Suprapubic skin (tissue), 4 donors: ENCODE measurements around the gene PLCE1. TPM values are rescaled to one million over a fixed set of nuclear protein-coding genes. Genes with fewer than 3 reads are reported as not detected.

Experiments
- DNase-seq, 2 donors: peaks; one replicate each; pipeline ENCODE4 v3.0.0-alpha.2; 2019; ENCODE audit warnings: low spot score in 2 of 2
- H3K27ac ChIP-seq: fragments of 200-600 bp; sonication (generic); one replicate; pipeline ENCODE4 v1.5.1; 2019
- H3K27me3 ChIP-seq: fragments of 200-600 bp; sonication (generic); one replicate; pipeline ENCODE4 v1.5.1; 2019
- H3K36me3 ChIP-seq: fragments of 200-600 bp; sonication (generic); one replicate; pipeline ENCODE4 v1.5.1; 2019
- H3K4me1 ChIP-seq: fragments of 200-600 bp; sonication (generic); one replicate; pipeline ENCODE4 v1.5.1; 2019
- H3K4me3 ChIP-seq: fragments of 200-600 bp; sonication (generic); one replicate; pipeline ENCODE4 v1.5.1; 2019; ENCODE audit warnings: mild to moderate bottlenecking
- H3K9me3 ChIP-seq: fragments of 200-600 bp; sonication (generic); one replicate; pipeline ENCODE4 v1.5.1; 2019
- EP300 ChIP-seq: sonication (generic); formaldehyde crosslinking; IDR thresholded peaks from one replicate; pipeline ENCODE4 v1.6.1; 2017; ENCODE audit warnings: antibody characterized with exemption
- POLR2A ChIP-seq, 2 donors: fragments of 450-650 bp; IDR thresholded peaks; one replicate each; pipeline ENCODE4 v1.6.1; 2017; ENCODE audit warnings: antibody characterized with exemption in 2 of 2, mild to moderate bottlenecking in 2 of 2, moderate library complexity in 2 of 2
- POLR2AphosphoS5 ChIP-seq, 3 donors: sonication (generic); formaldehyde crosslinking; IDR thresholded peaks; one replicate each; pipeline ENCODE4 v1.6.1; 2017; ENCODE audit warnings: antibody characterized with exemption in 3 of 3
- WGBS: methylation state at CpG from one replicate; pipeline ENCODE4 v1.1.5; 2018; 5-methylcytosine and 5-hydroxymethylcytosine counted together
- total RNA-seq, 4 donors: library from RNA; depleted of rRNA; stranded (reverse); fragments of >200 nt; gene quantifications; one replicate each; pipeline ENCODE4 v1.1.0, GENCODE V29; 2016
- TF ChIP-seq, protein P1 (sequence below), 2 donors: fragments of 200-600 bp in 1 of 2; fragments of 450-650 bp in 1 of 2; sonication (generic) in 1 of 2; IDR thresholded peaks; one replicate each; pipeline ENCODE4 v1.5.1; 2016 to 2019; ENCODE audit warnings: antibody characterized with exemption in 2 of 2, mild to moderate bottlenecking in 1 of 2, moderate library complexity in 1 of 2

PLCE1 gene
- total RNA-seq, 4 donors from 2014 or later, result 1.0 to 2.8 (median 1.6) TPM

- 47% methylated on average over 11 of the region's 11 CpGs for WGBS
- peaks cover 11% of the 10 kb centered on the region for H3K4me1 ChIP-seq
- peak in 1 of 2 donors; percentile 70 for DNase-seq
- H3K4me3 ChIP-seq, result no peak overlapping the region
- TF ChIP-seq POLR2A (IDR thresholded peaks at IDR 0.05) (no peak), POLR2AphosphoS5 (IDR thresholded peaks at IDR 0.05) (no peak), EP300 (no peak)
- TF ChIP-seq, protein P1, sequence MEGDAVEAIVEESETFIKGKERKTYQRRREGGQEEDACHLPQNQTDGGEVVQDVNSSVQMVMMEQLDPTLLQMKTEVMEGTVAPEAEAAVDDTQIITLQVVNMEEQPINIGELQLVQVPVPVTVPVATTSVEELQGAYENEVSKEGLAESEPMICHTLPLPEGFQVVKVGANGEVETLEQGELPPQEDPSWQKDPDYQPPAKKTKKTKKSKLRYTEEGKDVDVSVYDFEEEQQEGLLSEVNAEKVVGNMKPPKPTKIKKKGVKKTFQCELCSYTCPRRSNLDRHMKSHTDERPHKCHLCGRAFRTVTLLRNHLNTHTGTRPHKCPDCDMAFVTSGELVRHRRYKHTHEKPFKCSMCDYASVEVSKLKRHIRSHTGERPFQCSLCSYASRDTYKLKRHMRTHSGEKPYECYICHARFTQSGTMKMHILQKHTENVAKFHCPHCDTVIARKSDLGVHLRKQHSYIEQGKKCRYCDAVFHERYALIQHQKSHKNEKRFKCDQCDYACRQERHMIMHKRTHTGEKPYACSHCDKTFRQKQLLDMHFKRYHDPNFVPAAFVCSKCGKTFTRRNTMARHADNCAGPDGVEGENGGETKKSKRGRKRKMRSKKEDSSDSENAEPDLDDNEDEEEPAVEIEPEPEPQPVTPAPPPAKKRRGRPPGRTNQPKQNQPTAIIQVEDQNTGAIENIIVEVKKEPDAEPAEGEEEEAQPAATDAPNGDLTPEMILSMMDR (IDR thresholded peaks at IDR 0.05), result no peak
- no peak overlapping the region for H3K27ac ChIP-seq
- peaks cover 10% of the 10 kb centered on the region for H3K27me3 ChIP-seq
- H3K9me3 ChIP-seq, result no peaks in the 10 kb centered on the region
- no peaks in the 10 kb centered on the region for H3K36me3 ChIP-seq
These were observed 5.7 kb downstream of the PLCE1 start for GRCh38 chr10:93999401-93999851.

DNA sequence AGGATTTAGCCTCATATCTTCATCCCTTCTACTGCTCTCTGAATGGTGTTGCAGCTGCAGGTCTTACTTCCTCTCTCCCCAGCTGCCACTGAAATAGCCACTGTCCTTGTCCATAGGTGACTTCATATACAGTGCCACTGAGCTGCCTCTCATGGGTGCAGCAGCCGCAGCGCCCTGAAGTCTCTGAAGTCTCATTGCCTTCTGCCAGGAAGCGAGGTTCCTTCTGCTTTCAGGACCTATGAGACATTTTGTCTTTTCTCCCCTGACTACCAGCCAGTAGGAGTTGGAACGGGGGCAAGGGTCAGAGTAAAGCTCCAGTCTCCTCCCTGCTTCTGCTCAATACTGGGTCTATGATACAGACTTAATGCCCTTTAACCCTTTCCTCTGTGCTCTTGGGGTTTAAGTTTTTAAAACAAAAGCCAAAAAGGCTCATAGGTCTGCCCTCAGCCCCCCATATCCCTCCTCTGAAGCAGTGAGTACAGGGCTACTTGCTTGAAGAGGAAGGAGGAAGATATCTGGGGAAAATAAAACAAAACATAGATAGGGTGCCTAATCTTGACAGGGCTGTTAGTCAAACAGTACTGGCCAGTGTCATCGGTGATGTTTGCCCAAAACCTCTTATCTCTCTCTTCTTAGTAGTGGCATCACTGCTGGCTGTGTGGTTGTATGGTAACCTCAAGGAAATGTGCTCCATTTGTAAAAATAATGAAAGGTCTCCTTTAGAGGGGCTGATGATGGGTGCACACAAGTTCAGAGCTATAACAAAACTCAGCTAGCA, 7.1 kb downstream of the PLCE1 start:
- H3K36me3 ChIP-seq, result no peaks in the 10 kb centered on the region
- no peak overlapping the region for H3K27ac ChIP-seq
- no peak overlapping the region for H3K4me3 ChIP-seq
- TF ChIP-seq, protein P1 (IDR thresholded peaks at IDR 0.05), result no peak
- TF ChIP-seq EP300 (no peak), POLR2A (IDR thresholded peaks at IDR 0.05) (no peak), POLR2AphosphoS5 (IDR thresholded peaks at IDR 0.05) (no peak)
- no peak for DNase-seq
- peaks cover 12% of the 10 kb centered on the region for H3K4me1 ChIP-seq
- H3K9me3 ChIP-seq, result no peaks in the 10 kb centered on the region
- 74% methylated on average over 5 of the region's 5 CpGs for WGBS
- peaks cover 3% of the 10 kb centered on the region for H3K27me3 ChIP-seq

DNA sequence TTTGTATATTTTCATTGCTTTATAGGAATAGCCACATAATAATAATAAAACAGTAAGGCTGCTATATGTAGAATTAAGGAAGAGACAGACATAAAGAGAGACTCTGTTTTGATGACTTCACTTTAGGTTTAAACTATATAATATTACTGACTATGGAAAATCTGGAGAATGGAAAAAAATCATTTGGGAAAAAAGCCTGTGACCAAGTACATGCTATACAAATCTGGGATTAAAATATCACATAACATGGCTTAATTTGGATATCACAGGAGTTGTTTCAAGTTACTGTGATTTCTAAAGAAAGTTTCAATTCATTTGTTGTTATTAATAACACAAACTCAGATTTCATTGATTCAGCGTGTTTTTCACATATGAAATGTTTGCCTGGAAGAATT, 7.7 kb downstream of the PLCE1 start:
- no peak for TF ChIP-seq EP300
- TF ChIP-seq POLR2AphosphoS5 (IDR thresholded peaks at IDR 0.05), result no peak
- TF ChIP-seq POLR2A (IDR thresholded peaks at IDR 0.05), result no peak
- TF ChIP-seq, protein P1 (IDR thresholded peaks at IDR 0.05), result no peak
- 88% methylated on average over 1 of the region's 1 CpG for WGBS
- H3K4me1 ChIP-seq, result peaks cover 12% of the 10 kb centered on the region
- H3K4me3 ChIP-seq, result no peak overlapping the region
- no peak for DNase-seq
- H3K27ac ChIP-seq, result no peak overlapping the region
- peaks cover 3% of the 10 kb centered on the region for H3K27me3 ChIP-seq
- no peaks in the 10 kb centered on the region for H3K36me3 ChIP-seq
- H3K9me3 ChIP-seq, result no peaks in the 10 kb centered on the region

- Histone ChIP-seq H3K36me3 (no peaks in the 10 kb centered on the region), H3K4me1 (peaks cover 19% of the 10 kb centered on the region), H3K27ac (no peak overlapping the region), H3K27me3 (peaks cover 3% of the 10 kb centered on the region), H3K9me3 (no peaks in the 10 kb centered on the region), H3K4me3 (no peak overlapping the region)
- DNase-seq, result no peak
- 48% methylated on average over 3 of the region's 3 CpGs for WGBS
- no peak for TF ChIP-seq POLR2A (IDR thresholded peaks at IDR 0.05)
- no peak for TF ChIP-seq EP300
- no peak for TF ChIP-seq POLR2AphosphoS5 (IDR thresholded peaks at IDR 0.05)
- TF ChIP-seq, protein P1 (IDR thresholded peaks at IDR 0.05), result no peak
These were observed 8.4 kb downstream of the PLCE1 start for GRCh38 chr10:94002156-94002555.

GRCh38 chr10:94003488-94003887, 9.8 kb downstream of the PLCE1 start:
- no peak for TF ChIP-seq EP300
- TF ChIP-seq POLR2AphosphoS5 (IDR thresholded peaks at IDR 0.05), result no peak
- TF ChIP-seq POLR2A (IDR thresholded peaks at IDR 0.05), result no peak
- TF ChIP-seq, protein P1 (IDR thresholded peaks at IDR 0.05), result no peak
- H3K4me1 ChIP-seq, result peaks cover 25% of the 10 kb centered on the region
- H3K27ac ChIP-seq, result no peak overlapping the region
- no peaks in the 10 kb centered on the region for H3K9me3 ChIP-seq
- WGBS, result 81% methylated on average over 3 of the region's 3 CpGs
- no peaks in the 10 kb centered on the region for H3K27me3 ChIP-seq
- no peak for DNase-seq
- H3K36me3 ChIP-seq, result no peaks in the 10 kb centered on the region
- H3K4me3 ChIP-seq, result no peak overlapping the region
